GM19035 (cell line): ENCODE measurements around the gene STXBP5L.
"Not testable (repeated sequence)": the region's sequence is repeated elsewhere in the genome, so short reads cannot be mapped to it uniquely, and the experiment has no call there.

ENCODE experiments used
- ATAC-seq: cut with Tn5 transposase; IDR thresholded peaks from one replicate; pipeline ENCODE4 v1.9.1; 2021; ENCODE audit not compliant: unreplicated experiment

Gene STXBP5L

GRCh38 chr3:120908030-120908794 is at the start of gene STXBP5L:
Gene STXBP5L, plus strand, starts transcription at chr3:120908205. Its CDS starts 1,374 bp downstream, at chr3:120909579.
- peak; percentile 96 for ATAC-seq

GRCh38 chr3:120858521-120858920 is 49.5 kb upstream of the STXBP5L start:
- ATAC-seq = no peak

- no peak for ATAC-seq
Measured at GRCh38 chr3:120864541-120864940, 43.5 kb upstream of the STXBP5L start.

- ATAC-seq = no peak
Measured at GRCh38 chr3:120875507-120875906, 32.5 kb upstream of the STXBP5L start.

- no peak for ATAC-seq
Measured at GRCh38 chr3:120875989-120876388, 32.0 kb upstream of the STXBP5L start.

- ATAC-seq = no peak
Measured at GRCh38 chr3:120879411-120879810, 28.6 kb upstream of the STXBP5L start.

- ATAC-seq = no peak
Measured at GRCh38 chr3:120892921-120893320, 15.1 kb upstream of the STXBP5L start.

GRCh38 chr3:120894316-120895057 is 13.5 kb upstream of the STXBP5L start:
- ATAC-seq = no peak

GRCh38 chr3:120901716-120902115 is 6.3 kb upstream of the STXBP5L start:
- not testable (repeated sequence) for ATAC-seq

GRCh38 chr3:120903221-120903620 is 4.8 kb upstream of the STXBP5L start:
- ATAC-seq = no peak

- no peak for ATAC-seq
Measured at GRCh38 chr3:120907659-120908029, 361 bp upstream of the STXBP5L start.

- no peak for ATAC-seq
Measured at GRCh38 chr3:120908795-120909601, 993 bp downstream of the STXBP5L start.

- no peak for ATAC-seq
Measured at GRCh38 chr3:120909602-120909878, 1.5 kb downstream of the STXBP5L start.

- ATAC-seq = no peak
Measured at GRCh38 chr3:120926146-120926545, 18.1 kb downstream of the STXBP5L start.

- no peak for ATAC-seq
Measured at GRCh38 chr3:120928991-120929390, 21.0 kb downstream of the STXBP5L start.

GRCh38 chr3:120931593-120931992 is 23.6 kb downstream of the STXBP5L start:
- no peak for ATAC-seq

- no peak for ATAC-seq
Measured at GRCh38 chr3:120956143-120956542, 48.1 kb downstream of the STXBP5L start.

GRCh38 chr3:120982608-120983320 is 74.8 kb downstream of the STXBP5L start:
- no peak for ATAC-seq

GRCh38 chr3:120983321-120983665 is 75.3 kb downstream of the STXBP5L start:
- no peak for ATAC-seq

GRCh38 chr3:120983841-120984240 is 75.8 kb downstream of the STXBP5L start:
- no peak for ATAC-seq

- no peak for ATAC-seq
Measured at GRCh38 chr3:120985242-120985641, 77.2 kb downstream of the STXBP5L start.
